ENCODE data around the gene GDF15.
A peak's percentile ranks its signal among the peaks of the same experiment; 100 is the strongest.
"Not testable (repeated sequence)": the region's sequence is repeated elsewhere in the genome, so short reads cannot be mapped to it uniquely, and the experiment has no call there.

GDF15 gene

DNA sequence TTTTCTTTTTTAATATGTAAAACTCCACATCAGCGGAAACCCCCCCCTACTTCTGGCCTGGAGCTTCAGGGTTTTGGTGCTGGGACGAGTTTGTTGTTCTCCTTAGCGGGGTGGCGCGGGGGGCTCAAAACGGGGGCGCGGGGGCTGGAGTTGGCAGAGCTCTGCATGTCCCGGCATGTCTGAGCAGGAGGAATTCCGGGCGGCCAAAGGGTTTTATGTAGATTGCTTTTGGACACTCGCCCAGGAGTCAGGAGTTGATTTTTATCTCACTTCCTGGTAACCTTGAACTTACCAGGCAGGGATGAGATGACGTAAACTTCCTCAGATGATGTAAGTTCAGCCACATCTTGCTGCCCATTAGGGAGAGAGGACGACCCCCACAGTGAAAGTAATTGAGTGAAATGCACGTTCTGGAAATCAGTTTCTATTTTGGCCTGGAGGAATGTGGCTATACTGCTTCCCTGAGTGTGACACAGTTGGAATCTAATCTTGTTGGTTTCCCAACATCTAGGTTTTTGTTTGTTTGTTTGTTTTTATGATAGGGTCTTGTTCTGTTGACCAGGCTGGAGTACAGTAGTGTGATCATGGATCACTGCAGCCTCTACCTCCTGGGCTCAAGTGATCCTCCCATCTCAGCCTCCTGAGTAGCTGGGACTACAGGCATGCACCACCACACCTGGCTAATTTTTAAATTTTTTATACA is 21.0 kb upstream of the GDF15 start:
- Histone ChIP-seq H3K9me3 (replicated peaks; ENCODE audit: low read length) (no peaks in the 10 kb centered on the region), H3K9ac (ENCODE audit: low read depth, low read length) (peak overlapping the region; percentile 66), H3K4me2 (ENCODE audit: low read length) (peak overlapping the region; percentile 59), H3K4me1 (ENCODE audit: control insufficient read depth, insufficient read depth, low read length) (peaks cover 16% of the 10 kb centered on the region), H3K4me3 (ENCODE audit: low read length) (no peak overlapping the region), H3K27me3 (ENCODE audit: control insufficient read depth, insufficient read depth, low read length) (no peaks in the 10 kb centered on the region), H3K36me3 (ENCODE audit: insufficient read depth, low read length) (no peaks in the 10 kb centered on the region)

GRCh38 chr19:18366021-18366435 is 19.9 kb upstream of the GDF15 start:
- H3K36me3 ChIP-seq (ENCODE audit: insufficient read depth, low read length): no peaks in the 10 kb centered on the region
- H3K4me3 ChIP-seq (ENCODE audit: low read length): no peak overlapping the region
- no peaks in the 10 kb centered on the region for H3K9me3 ChIP-seq (replicated peaks; ENCODE audit: low read length)
- no peak overlapping the region for H3K4me2 ChIP-seq (ENCODE audit: low read length)
- no peaks in the 10 kb centered on the region for H3K27me3 ChIP-seq (ENCODE audit: control insufficient read depth, insufficient read depth, low read length)
- H3K4me1 ChIP-seq (ENCODE audit: control insufficient read depth, insufficient read depth, low read length): peaks cover 16% of the 10 kb centered on the region
- no peak overlapping the region for H3K9ac ChIP-seq (ENCODE audit: low read depth, low read length)

DNA sequence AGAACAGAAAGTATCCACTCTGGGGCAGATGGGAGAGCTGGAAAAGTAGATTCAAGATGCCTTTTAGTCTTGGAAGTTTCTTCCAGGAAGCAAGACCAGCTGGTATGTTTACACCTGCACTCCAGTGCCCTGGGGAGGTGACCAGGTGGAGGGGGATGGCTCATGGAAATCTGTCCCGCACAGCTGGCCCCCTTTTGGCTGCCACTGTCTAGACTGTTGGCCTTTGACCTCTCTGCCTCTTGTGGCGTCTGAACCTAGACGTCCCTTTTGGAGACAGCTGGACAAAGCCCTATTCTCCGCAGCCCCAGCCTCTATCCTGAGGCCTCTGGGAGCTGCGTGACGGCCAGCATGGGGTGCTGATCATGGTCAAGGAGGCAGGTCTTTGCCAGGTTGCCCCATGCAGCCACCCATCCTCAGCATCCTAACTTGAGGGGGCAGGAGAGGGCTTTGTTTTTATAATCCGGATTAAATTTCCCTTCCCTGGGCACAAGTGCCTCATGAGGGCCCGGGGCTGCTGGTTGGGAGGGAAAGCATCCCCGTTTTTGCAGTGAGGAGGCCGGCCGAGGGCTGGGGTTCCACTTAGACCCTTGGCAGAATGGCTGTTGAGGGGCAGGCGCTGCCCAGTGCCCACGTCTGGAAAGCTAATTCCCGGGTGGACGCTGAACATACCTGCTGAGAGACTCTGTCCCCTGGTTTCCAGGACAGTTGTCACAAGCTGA is 17.3 kb upstream of the GDF15 start:
- no peak overlapping the region for H3K9ac ChIP-seq (ENCODE audit: low read depth, low read length)
- no peak overlapping the region for H3K4me3 ChIP-seq (ENCODE audit: low read length)
- peaks cover 19% of the 10 kb centered on the region for H3K4me1 ChIP-seq (ENCODE audit: control insufficient read depth, insufficient read depth, low read length)
- H3K4me2 ChIP-seq (ENCODE audit: low read length): no peak overlapping the region
- no peaks in the 10 kb centered on the region for H3K9me3 ChIP-seq (replicated peaks; ENCODE audit: low read length)
- H3K36me3 ChIP-seq (ENCODE audit: insufficient read depth, low read length): no peaks in the 10 kb centered on the region
- H3K27me3 ChIP-seq (ENCODE audit: control insufficient read depth, insufficient read depth, low read length): no peaks in the 10 kb centered on the region

DNA sequence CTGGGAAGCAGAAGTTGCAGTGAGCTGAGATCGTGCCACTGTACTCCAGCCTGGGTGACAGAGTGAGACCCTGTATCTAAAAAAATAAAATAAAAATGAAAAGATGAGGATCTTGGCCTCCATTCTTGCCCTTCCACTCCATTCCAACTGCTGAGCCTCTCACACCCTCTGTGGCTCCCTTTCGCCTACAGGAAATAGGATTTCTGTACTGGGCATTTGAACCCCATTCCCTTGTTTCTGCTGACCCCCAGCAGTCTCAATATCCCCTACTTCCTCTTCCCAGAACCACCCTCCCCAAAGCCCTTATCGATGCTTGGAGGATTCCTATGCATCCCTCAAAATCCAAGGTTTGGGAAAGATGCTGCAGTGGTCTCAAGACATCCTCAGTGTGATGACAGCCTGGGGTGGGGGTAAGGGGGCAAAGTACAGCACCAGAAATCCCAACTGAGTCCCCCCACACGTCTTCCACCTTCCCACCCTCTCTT is 12.5 kb upstream of the GDF15 start:
- no peaks in the 10 kb centered on the region for H3K27me3 ChIP-seq (ENCODE audit: control insufficient read depth, insufficient read depth, low read length)
- peaks cover 20% of the 10 kb centered on the region for H3K4me1 ChIP-seq (ENCODE audit: control insufficient read depth, insufficient read depth, low read length)
- no peak overlapping the region for H3K4me2 ChIP-seq (ENCODE audit: low read length)
- H3K9me3 ChIP-seq (replicated peaks; ENCODE audit: low read length): no peaks in the 10 kb centered on the region
- H3K9ac ChIP-seq (ENCODE audit: low read depth, low read length): peak overlapping the region; percentile 70
- H3K4me3 ChIP-seq (ENCODE audit: low read length): no peak overlapping the region
- H3K36me3 ChIP-seq (ENCODE audit: insufficient read depth, low read length): no peaks in the 10 kb centered on the region

- H3K4me1 ChIP-seq (ENCODE audit: control insufficient read depth, insufficient read depth, low read length): peaks cover 25% of the 10 kb centered on the region
- H3K9ac ChIP-seq (ENCODE audit: low read depth, low read length): peak overlapping the region; percentile 70
- no peaks in the 10 kb centered on the region for H3K27me3 ChIP-seq (ENCODE audit: control insufficient read depth, insufficient read depth, low read length)
- no peaks in the 10 kb centered on the region for H3K9me3 ChIP-seq (replicated peaks; ENCODE audit: low read length)
- H3K4me2 ChIP-seq (ENCODE audit: low read length): peak overlapping the region; percentile 43
- H3K36me3 ChIP-seq (ENCODE audit: insufficient read depth, low read length): no peaks in the 10 kb centered on the region
- peak overlapping the region; percentile 0 for H3K4me3 ChIP-seq (ENCODE audit: low read length)
These were observed 11.9 kb upstream of the GDF15 start for GRCh38 chr19:18373892-18374629.

GRCh38 chr19:18377026-18377425 is 8.9 kb upstream of the GDF15 start:
- Histone ChIP-seq H3K36me3 (ENCODE audit: insufficient read depth, low read length) (no peaks in the 10 kb centered on the region), H3K9me3 (replicated peaks; ENCODE audit: low read length) (no peaks in the 10 kb centered on the region), H3K4me1 (ENCODE audit: control insufficient read depth, insufficient read depth, low read length) (peaks cover 35% of the 10 kb centered on the region), H3K9ac (ENCODE audit: low read depth, low read length) (no peak overlapping the region), H3K4me2 (ENCODE audit: low read length) (no peak overlapping the region), H3K4me3 (ENCODE audit: low read length) (no peak overlapping the region), H3K27me3 (ENCODE audit: control insufficient read depth, insufficient read depth, low read length) (no peaks in the 10 kb centered on the region)

GRCh38 chr19:18379803-18380747 is 5.9 kb upstream of the GDF15 start:
- Histone ChIP-seq H3K27me3 (ENCODE audit: control insufficient read depth, insufficient read depth, low read length) (no peaks in the 10 kb centered on the region), H3K4me2 (ENCODE audit: low read length) (no peak overlapping the region), H3K9me3 (replicated peaks; ENCODE audit: low read length) (no peaks in the 10 kb centered on the region), H3K9ac (ENCODE audit: low read depth, low read length) (no peak overlapping the region), H3K36me3 (ENCODE audit: insufficient read depth, low read length) (no peaks in the 10 kb centered on the region), H3K4me3 (ENCODE audit: low read length) (no peak overlapping the region), H3K4me1 (ENCODE audit: control insufficient read depth, insufficient read depth, low read length) (peaks cover 20% of the 10 kb centered on the region)

DNA sequence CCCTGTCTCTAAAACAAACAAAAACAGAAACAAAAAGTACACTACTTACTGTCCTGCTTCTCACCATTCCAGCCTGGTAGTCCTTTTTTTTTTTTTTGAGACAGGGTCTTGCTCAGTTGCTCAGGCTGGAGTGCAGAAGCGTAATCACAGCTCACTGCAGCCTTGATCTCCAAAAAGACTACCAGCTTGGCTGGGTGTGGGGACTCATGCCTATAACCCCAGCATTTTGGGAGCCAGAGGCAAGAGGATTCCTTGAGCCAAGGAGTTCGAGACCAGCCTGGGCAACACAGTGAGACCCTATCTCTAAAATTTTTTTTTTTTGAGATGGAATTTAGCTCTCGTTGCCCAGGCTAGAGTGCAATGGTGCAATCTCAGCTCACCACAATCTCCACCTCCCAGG is 5.1 kb upstream of the GDF15 start:
- Histone ChIP-seq H3K4me1 (ENCODE audit: control insufficient read depth, insufficient read depth, low read length) (peaks cover 25% of the 10 kb centered on the region), H3K4me3 (ENCODE audit: low read length) (no peak overlapping the region), H3K27me3 (ENCODE audit: control insufficient read depth, insufficient read depth, low read length) (no peaks in the 10 kb centered on the region), H3K4me2 (ENCODE audit: low read length) (no peak overlapping the region), H3K9ac (ENCODE audit: low read depth, low read length) (no peak overlapping the region), H3K9me3 (replicated peaks; ENCODE audit: low read length) (no peaks in the 10 kb centered on the region), H3K36me3 (ENCODE audit: insufficient read depth, low read length) (no peaks in the 10 kb centered on the region)

GRCh38 chr19:18383622-18384021 is 2.3 kb upstream of the GDF15 start:
- H3K36me3 ChIP-seq (ENCODE audit: insufficient read depth, low read length); H3K4me2 ChIP-seq (ENCODE audit: low read length); H3K4me3 ChIP-seq (ENCODE audit: low read length); H3K9ac ChIP-seq (ENCODE audit: low read depth, low read length); H3K27me3 ChIP-seq (ENCODE audit: control insufficient read depth, insufficient read depth, low read length); H3K9me3 ChIP-seq (replicated peaks; ENCODE audit: low read length): not testable (repeated sequence)
- H3K4me1 ChIP-seq (ENCODE audit: control insufficient read depth, insufficient read depth, low read length): peaks cover 35% of the 10 kb centered on the region

DNA sequence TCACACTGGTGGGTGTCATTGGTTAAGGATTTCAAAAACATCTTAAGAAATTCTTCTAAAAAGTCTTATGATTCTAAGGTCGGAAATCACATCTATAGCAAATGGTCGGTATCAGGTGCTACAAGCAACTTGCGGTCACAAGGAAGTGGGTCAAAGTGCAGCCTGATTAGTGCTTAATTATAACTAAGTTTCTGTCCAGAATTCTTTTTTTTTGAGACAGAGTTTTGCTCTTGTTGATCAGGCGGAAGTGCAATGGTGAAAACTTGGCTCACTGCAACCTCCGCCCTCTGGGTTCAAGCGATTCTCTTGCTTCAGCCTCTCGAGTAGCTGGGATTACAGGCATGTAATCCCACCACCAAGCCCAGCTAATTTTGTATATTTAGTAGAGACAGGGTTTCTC is 1.2 kb upstream of the GDF15 start:
- peaks cover 13% of the 10 kb centered on the region for H3K36me3 ChIP-seq (ENCODE audit: insufficient read depth, low read length)
- no peak overlapping the region for H3K4me2 ChIP-seq (ENCODE audit: low read length)
- no peak overlapping the region for H3K9ac ChIP-seq (ENCODE audit: low read depth, low read length)
- H3K9me3 ChIP-seq (replicated peaks; ENCODE audit: low read length): no peaks in the 10 kb centered on the region
- H3K4me3 ChIP-seq (ENCODE audit: low read length): no peak overlapping the region
- H3K4me1 ChIP-seq (ENCODE audit: control insufficient read depth, insufficient read depth, low read length): peaks cover 33% of the 10 kb centered on the region
- no peaks in the 10 kb centered on the region for H3K27me3 ChIP-seq (ENCODE audit: control insufficient read depth, insufficient read depth, low read length)

GRCh38 chr19:18385359-18385674 is 641 bp upstream of the GDF15 start:
- Histone ChIP-seq H3K9ac (ENCODE audit: low read depth, low read length) (no peak overlapping the region), H3K4me3 (ENCODE audit: low read length) (no peak overlapping the region), H3K36me3 (ENCODE audit: insufficient read depth, low read length) (peaks cover 16% of the 10 kb centered on the region), H3K4me2 (ENCODE audit: low read length) (peak overlapping the region; percentile 85), H3K9me3 (replicated peaks; ENCODE audit: low read length) (no peaks in the 10 kb centered on the region), H3K27me3 (ENCODE audit: control insufficient read depth, insufficient read depth, low read length) (no peaks in the 10 kb centered on the region), H3K4me1 (ENCODE audit: control insufficient read depth, insufficient read depth, low read length) (peaks cover 28% of the 10 kb centered on the region)
